CD4-positive, alpha-beta T cell treated with Interleukin-6 for 4 hours (primary cell): Measurements from ENCODE around the gene DUS2.
"Not testable (repeated sequence)": the region's sequence is repeated elsewhere in the genome, so short reads cannot be mapped to it uniquely, and the experiment has no call there.

Experiments
- DNase-seq: peaks from one replicate; pipeline ENCODE4 v3.0.0-alpha.2; 2020; ENCODE audit warnings: mixed read lengths

The DUS2 gene

GRCh38 chr16:67998779-67999688, 24.1 kb upstream of the DUS2 start, which contains the start of gene DPEP2:
Gene DPEP2 (minus strand): TSS chr16:67999484. CDS start chr16:67993212, 6,272 bp downstream.
- DNase-seq, result peak; percentile 71

GRCh38 chr16:67999985-68000384, 23.1 kb upstream of the DUS2 start:
- DNase-seq, result no peak

- DNase-seq, result no peak
These were observed 22.6 kb upstream of the DUS2 start for GRCh38 chr16:68000450-68000849.

- DNase-seq, result no peak
These were observed 20.1 kb upstream of the DUS2 start for GRCh38 chr16:68003031-68003430.

- no peak for DNase-seq
These were observed 17.9 kb upstream of the DUS2 start for GRCh38 chr16:68005211-68005610.

- DNase-seq, result peak; percentile 76
These were observed 17.2 kb upstream of the DUS2 start for GRCh38 chr16:68005786-68006286.

- no peak for DNase-seq
These were observed 13.8 kb upstream of the DUS2 start for GRCh38 chr16:68009157-68009735.

GRCh38 chr16:68009872-68010271, 13.2 kb upstream of the DUS2 start:
- not testable (repeated sequence) for DNase-seq

- DNase-seq, result no peak
These were observed 9.6 kb upstream of the DUS2 start for GRCh38 chr16:68013440-68013839.

- no peak for DNase-seq
These were observed 7.4 kb upstream of the DUS2 start, which contains the start of gene DPEP2NB for GRCh38 chr16:68015681-68016080. Gene DPEP2NB (minus strand): TSS chr16:68015911. CDS start chr16:68015770, 141 bp downstream.

GRCh38 chr16:68019167-68019680, 3.9 kb upstream of the DUS2 start:
- no peak for DNase-seq

GRCh38 chr16:68021490-68021889, 1.6 kb upstream of the DUS2 start:
- DNase-seq, result no peak

- DNase-seq, result no peak
These were observed 781 bp upstream of the DUS2 start for GRCh38 chr16:68022278-68022727.

- DNase-seq, result no peak
These were observed 5.9 kb downstream of the DUS2 start for GRCh38 chr16:68028996-68029395.

GRCh38 chr16:68030108-68030507, 7.0 kb downstream of the DUS2 start:
- not testable (repeated sequence) for DNase-seq

GRCh38 chr16:68031951-68032350, 8.9 kb downstream of the DUS2 start:
- DNase-seq, result no peak

GRCh38 chr16:68033101-68033500, 10.0 kb downstream of the DUS2 start:
- DNase-seq, result no peak

GRCh38 chr16:68035227-68035626, 12.1 kb downstream of the DUS2 start:
- no peak for DNase-seq

GRCh38 chr16:68037841-68038597, 14.9 kb downstream of the DUS2 start:
- no peak for DNase-seq

GRCh38 chr16:68040506-68041288, 17.6 kb downstream of the DUS2 start:
- peak; percentile 94 for DNase-seq

GRCh38 chr16:68041783-68042182, 18.7 kb downstream of the DUS2 start:
- no peak for DNase-seq

GRCh38 chr16:68046106-68046505, 23.0 kb downstream of the DUS2 start:
- no peak for DNase-seq
